Ovary (tissue), 3 donors: Measurements from ENCODE around the gene PCNX3.

Experiments
- CTCF ChIP-seq, 3 donors: fragments of 450-650 bp in 2 of 3; fragments of 200-600 bp in 1 of 3; IDR thresholded peaks; one replicate each; pipeline versions ENCODE4 v1.5.1 to v1.8.0; 2016 to 2022; ENCODE audit warnings: antibody characterized with exemption in 3 of 3, mild to moderate bottlenecking in 1 of 3
- EP300 ChIP-seq: sonication (generic); formaldehyde crosslinking; IDR thresholded peaks from one replicate; pipeline ENCODE4 v1.6.1; 2017; ENCODE audit warnings: antibody characterized with exemption
- POLR2A ChIP-seq: fragments of 450-650 bp; IDR thresholded peaks from one replicate; pipeline ENCODE4 v1.6.1; 2017; ENCODE audit warnings: antibody characterized with exemption, mild to moderate bottlenecking, moderate library complexity
- donor health status: DM: no; HTN: no; CAD: no.

GRCh38 chr11:65619281-65619928, 3.8 kb downstream of the PCNX3 start:
- TF ChIP-seq POLR2A (no peak), CTCF (IDR thresholded peaks at IDR 0.05) (no peak), EP300 (no peak)
